D721Med (cell line): Measurements from ENCODE around the gene SLC15A4.
"Not testable (repeated sequence)": the region's sequence is repeated elsewhere in the genome, so short reads cannot be mapped to it uniquely, and the experiment has no call there.

Experiments used
- DNase-seq: peaks from one replicate; pipeline ENCODE4 v3.0.0; 2011; ENCODE audit warnings: low spot score; ENCODE audit not compliant: insufficient read length
- FAIRE-seq: peaks from 2 replicates; lab custom pipeline; 2011; peaks lifted over from hg19 to GRCh38; lab: Jason Lieb, UNC
- CTCF ChIP-seq: IDR thresholded peaks from 2 replicates; pipeline ENCODE4 v1.5.1; 2012; ENCODE audit warnings: mild to moderate bottlenecking, control low read depth; ENCODE audit not compliant: insufficient read depth; ENCODE audit errors: missing control alignments

The SLC15A4 gene

GRCh38 chr12:128813392-128813791 is 10.4 kb downstream of the SLC15A4 start:
- TF ChIP-seq CTCF: no peak
- FAIRE-seq: no peak

GRCh38 chr12:128811806-128812205 is 12.0 kb downstream of the SLC15A4 start:
- no peak for FAIRE-seq
- no peak for DNase-seq
- TF ChIP-seq CTCF: no peak

More at GRCh38 chr12:128813392-128813791, 10.4 kb downstream of the SLC15A4 start:
- no peak for DNase-seq

GRCh38 chr12:128810182-128811127 is 13.3 kb downstream of the SLC15A4 start:
- FAIRE-seq (no peak), DNase-seq (no peak)
- TF ChIP-seq CTCF: no peak

GRCh38 chr12:128808651-128809050 is 15.1 kb downstream of the SLC15A4 start:
- no peak for TF ChIP-seq CTCF
- FAIRE-seq (no peak), DNase-seq (no peak)

- no peak for DNase-seq
- no peak for TF ChIP-seq CTCF
- no peak for FAIRE-seq
Measured at GRCh38 chr12:128807161-128807724, 16.5 kb downstream of the SLC15A4 start.

GRCh38 chr12:128806573-128806972 is 17.2 kb downstream of the SLC15A4 start:
- FAIRE-seq (no peak), DNase-seq (no peak)
- TF ChIP-seq CTCF: no peak

GRCh38 chr12:128805406-128805805 is 18.4 kb downstream of the SLC15A4 start:
- not testable (repeated sequence) for FAIRE-seq

More at GRCh38 chr12:128805406-128805805, 18.4 kb downstream of the SLC15A4 start:
- not testable (repeated sequence) for DNase-seq
